Hematopoietic multipotent progenitor cell treated with erythropoietin and hydrocortisone succinate and interleukin-3 and kit ligand, for 4 days (in vitro differentiated cells): ENCODE measurements around the gene ERG.

Experiments
- DNase-seq: peaks from one replicate; pipeline ENCODE4 v3.0.0-alpha.2; 2015

ERG gene

GRCh38 chr21:38430401-38430984 is 67.8 kb downstream of the ERG start:
- no peak for DNase-seq

GRCh38 chr21:38429011-38429410 is 69.3 kb downstream of the ERG start:
- no peak for DNase-seq

DNA sequence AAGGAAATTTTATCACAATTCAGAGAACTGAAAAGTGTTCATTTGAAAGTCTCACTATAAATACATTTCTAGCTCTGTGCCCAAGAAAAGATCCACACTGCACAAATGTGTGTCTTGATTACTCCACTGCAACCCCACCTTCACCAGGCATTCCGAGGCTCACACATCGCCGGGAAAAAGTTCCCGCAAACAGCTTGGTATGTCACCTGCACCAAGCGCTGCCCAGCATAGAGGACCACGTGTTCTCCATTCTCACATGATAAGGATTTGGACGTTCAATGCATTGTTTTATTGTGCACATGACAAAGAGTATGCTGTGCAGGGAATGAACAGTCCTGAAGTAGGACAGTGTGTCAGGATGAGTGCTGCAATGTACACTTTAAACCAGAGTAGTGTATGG is 70.1 kb downstream of the ERG start:
- no peak for DNase-seq

- DNase-seq, result no peak
Measured at GRCh38 chr21:38424305-38425019, 73.8 kb downstream of the ERG start.

GRCh38 chr21:38422082-38422481 is 76.2 kb downstream of the ERG start:
- no peak for DNase-seq

DNA sequence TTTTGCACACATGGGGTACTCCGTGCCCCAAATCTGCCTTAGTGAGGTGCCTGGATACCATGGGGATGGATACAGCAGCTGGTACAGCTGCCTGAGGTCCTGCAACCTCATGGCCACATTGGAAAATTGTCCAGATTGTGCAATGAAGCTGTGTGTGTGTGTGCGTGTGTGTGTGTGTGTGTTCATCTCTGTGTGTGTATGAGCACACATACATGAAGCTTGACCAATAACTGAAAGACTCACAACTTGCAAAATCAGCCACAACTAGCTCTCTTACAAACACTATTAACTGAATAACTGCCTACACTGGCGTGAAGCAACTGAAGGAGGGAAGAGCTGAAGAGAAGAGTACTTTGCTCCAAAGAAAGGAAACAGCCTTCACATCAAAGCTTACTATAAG is 78.1 kb downstream of the ERG start:
- DNase-seq, result peak; percentile 37

DNA sequence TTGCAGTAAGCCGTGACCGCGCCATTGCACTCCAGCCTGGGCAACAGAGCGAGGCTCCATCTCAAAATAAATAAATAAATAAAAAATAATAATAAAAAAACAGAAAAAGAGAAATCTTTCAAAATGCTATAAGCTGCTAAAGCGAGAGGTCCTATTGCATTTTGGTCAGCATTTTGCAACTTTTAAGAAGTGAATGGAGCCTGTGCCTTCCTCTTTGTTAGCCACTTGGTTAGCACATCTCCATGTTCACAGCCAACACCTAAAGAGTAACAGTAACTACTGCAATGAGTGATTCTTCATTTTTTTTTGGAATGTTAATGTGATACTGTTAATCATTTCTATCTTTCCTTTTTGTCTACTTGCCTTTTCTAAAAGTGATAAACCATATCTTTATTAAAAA is 80.6 kb downstream of the ERG start:
- DNase-seq, result peak; percentile 37

DNA sequence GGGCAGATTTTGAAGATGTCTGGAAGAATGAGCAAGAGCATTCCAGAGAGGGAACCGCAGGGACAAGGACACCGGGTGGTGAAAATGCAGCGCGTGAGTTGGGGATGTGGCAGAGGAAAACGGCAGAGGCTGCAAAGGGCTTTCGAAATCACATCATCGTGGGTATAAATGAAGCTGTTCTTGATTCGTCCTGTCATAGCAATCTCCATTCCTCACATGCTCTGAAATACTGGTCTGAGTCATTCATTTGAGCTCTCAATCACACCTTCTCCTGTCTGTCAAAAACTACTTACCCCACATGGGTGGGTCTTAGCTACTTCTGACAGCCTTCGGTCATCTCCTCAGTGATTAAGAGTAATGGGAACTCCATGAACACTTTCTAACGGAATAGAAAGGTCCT is 81.5 kb downstream of the ERG start:
- DNase-seq, result peak; percentile 28

DNA sequence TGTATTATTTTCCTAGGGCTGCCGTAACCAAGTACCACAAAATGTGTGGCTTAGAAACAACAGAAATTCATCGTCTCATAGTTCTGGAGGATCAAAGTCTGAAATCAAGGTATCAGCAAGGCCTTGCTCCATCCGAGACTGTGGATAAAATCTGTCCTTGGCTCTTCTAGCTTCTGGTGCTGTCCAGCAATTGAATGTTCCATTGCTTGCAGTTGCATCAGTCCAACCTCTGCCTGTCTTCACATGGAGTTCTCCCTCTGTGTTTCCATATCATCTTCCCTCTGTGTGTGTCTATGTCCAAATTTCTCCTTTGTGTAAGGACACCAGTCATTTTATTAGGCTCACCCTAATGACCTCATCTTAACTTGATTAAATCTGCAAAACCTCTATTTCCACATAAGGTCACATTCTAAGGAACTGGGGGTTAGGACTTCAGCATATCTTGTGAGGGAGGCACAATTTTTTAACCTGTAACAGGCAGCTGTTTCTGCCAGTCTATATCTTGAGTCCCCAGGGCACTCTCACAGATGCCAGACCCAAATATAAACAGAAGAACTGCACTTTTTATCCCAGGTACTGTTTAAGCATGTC is 84.2 kb downstream of the ERG start:
- DNase-seq, result peak; percentile 50

GRCh38 chr21:38410466-38410865 is 87.8 kb downstream of the ERG start:
- no peak for DNase-seq

DNA sequence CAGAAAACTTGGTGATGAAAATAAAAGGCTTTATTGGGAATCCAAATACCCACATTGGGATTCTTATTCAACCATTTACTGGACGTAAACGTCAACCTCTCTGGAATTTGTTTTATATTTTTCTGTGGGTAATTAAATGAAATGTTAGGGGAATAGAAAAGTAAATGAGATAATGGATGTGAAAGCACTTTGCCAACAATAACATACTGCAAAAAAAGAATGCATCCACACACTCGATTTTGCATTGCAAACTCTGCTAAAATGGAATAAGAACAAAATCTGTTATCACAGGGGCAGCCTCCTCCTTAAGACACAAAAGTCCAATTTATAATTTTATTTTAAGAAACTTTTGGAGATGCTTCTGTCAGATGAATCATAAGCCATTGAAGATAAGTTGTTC is 88.4 kb downstream of the ERG start:
- no peak for DNase-seq

DNA sequence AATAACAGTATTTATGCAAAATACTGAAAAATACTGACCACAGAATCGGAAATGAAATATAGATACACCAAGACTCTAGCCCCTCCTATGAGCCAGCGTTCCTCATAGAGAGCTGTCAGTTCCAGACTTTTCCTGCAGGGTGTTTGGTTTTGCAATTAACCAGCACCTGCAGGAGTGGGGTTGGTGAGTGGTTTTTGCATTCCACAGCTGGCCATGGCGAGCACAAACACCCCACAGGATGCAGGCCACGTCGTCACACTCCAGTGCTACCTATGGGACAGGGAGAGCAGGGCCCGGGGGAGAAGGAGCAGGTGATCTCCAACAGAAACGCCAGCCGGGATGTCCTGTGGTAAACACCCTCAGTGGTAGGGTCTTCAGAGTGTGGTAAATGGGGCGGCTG is 94.1 kb downstream of the ERG start:
- DNase-seq, result peak; percentile 64

DNA sequence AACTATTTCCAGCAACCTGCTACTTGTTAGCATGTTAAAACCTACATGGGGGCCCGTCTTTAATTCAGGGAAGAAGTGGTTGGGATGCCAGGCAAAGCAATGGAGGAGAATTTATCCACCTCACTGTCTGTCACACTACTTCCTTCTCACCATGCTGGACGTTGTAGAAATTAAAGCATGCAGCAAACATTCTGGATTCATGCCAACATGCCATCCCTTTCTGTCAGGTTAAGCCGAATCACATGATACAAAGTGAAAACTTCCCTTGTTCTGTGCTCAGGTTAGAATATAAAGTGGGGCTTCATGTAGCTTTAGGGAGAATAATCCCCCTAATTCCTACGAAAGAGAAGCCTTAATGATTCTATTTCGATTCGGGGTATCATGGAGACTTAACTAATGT is 95.5 kb downstream of the ERG start:
- no peak for DNase-seq

GRCh38 chr21:38402291-38402690 is 96.0 kb downstream of the ERG start:
- DNase-seq, result no peak

GRCh38 chr21:38401191-38401926 is 96.9 kb downstream of the ERG start:
- peak; percentile 64 for DNase-seq

DNA sequence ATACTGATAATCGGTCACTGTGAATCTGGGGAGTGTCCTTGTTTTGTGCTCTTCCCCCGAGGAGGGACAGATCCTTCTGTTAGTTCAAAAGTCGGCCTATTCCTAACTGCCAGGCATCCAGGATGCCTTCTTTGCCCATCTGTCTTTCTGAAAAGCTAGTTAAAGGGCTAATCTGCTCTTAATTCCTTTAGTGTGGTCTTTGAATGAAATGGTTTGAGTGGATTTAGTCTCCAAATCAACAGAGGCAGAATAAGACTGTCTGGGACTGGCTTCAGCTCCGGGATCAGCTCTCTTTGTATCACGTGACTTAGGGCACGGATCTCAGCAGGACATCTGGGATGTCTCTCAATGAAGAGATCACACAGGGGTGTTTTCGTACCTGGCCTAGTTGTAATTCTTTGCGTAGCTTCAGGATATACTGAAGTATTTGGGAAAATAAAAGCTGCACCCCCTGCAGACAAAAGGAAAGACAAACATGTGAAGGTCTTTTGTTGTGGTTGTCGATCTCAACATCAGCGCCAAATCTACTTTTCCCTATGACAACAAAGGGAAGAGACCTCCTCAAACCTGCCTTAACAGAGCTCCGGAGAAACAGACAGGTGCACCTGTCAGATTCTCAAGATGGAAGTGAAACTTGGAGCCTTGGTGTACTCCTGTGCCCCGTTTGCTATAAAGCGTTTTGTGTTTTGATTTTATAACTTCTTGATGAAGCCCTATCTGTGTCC is 97.9 kb downstream of the ERG start:
- no peak for DNase-seq

GRCh38 chr21:38399103-38399502 is 99.2 kb downstream of the ERG start:
- DNase-seq, result no peak

- DNase-seq, result no peak
Measured at GRCh38 chr21:38396325-38396724, 102.0 kb downstream of the ERG start.

DNA sequence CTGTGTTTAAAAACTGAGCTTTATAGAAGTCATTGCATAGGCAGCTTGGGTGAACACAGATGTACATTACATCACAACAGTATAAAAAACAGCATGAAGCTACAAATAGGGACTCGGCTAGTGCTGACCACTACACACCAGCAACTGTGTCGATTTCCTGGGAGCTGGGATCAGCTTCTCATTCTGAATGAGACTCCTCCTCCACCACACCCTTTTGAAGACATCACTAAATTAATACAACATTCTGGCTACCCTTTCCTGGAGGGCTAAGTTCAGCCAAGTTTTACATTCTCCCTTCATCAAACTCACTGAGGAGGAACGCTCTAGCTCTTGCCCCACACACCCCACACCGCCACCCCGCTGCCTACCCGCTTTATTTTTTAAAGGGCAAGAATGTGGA is 102.7 kb downstream of the ERG start:
- DNase-seq, result no peak

- no peak for DNase-seq
Measured at GRCh38 chr21:38392661-38393060, 105.6 kb downstream of the ERG start.

DNA sequence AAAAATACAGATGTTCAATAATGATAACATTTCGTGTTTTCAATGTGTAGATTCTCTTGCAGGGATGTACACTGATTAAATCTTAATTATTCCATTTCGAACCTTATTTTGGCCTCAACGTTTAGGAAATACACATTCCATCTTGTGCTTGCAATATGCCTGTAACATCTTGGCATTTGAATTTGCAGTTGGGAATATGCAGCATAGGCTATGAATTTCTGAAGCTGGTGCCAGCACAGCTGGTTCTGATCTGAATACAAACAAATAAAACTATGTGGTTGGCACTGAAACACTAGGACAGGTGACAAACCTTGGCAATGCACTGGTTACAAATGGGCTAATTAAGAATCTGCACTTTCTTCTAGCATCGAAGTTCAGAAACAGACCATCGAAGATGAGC is 108.4 kb downstream of the ERG start:
- DNase-seq, result no peak

DNA sequence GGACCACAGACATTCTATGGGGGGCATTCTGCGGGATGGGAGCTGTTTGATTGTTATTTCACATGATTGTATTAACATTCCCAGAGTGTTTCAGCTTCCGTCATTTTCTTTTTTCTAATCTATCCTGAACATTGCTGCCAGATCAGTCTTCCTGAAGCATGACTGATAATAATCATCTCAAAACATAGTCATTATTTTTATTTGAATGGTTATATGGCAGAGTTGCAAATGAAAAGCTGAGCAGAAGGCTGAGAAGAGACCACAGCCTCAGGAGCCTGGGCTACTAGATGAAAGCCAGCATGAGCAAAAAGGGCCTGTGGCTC is 109.0 kb downstream of the ERG start:
- DNase-seq, result no peak

DNA sequence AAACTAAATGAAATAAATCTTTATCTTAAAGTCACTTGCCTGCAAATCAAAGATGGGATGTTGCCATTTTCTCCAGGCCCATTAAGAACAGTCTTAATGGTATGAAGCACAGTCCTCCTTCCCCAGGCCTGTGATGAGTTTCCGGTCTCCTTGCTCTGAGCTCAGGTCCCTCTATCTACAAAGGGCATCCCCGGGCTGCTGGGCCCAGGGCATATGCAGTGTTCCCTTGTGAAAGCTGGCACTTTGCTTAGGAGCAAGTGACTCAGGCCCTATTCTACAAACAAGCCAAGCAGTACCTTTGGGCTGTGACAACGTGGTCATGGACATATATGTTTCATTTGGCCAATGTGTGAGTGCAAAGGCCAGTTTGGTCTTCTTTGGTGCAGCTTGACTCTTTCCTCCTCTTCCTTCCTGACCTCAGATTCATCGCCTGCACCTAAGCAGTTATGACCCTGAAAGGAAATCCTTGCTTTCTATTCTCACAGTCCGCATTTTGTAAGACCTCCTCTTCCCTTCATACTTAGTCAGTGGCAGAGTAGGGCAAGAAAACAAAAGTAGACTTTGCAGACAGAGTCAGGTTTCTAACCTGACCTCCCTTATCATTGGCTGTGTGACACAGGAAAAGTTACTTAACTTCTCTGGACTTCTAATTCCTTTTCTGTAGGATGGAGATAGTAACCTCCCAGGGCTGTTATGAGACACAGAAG is 109.5 kb downstream of the ERG start:
- no peak for DNase-seq
